A673 (cell line): Measurements from ENCODE around the gene ANKRD53. TPM values are rescaled to one million over a fixed set of nuclear protein-coding genes. Genes with fewer than 3 reads are reported as not detected.

Experiments used
- total RNA-seq: library from RNA; stranded (reverse); gene quantifications from 2 replicates; pipeline ENCODE4 v1.2.3, GENCODE V29; 2021

Gene ANKRD53
- total RNA-seq, 1 experiment from 2014 or later: 0.64 TPM

Other genes with a start within 250 kb of the ANKRD53 start
- gene ADD2, start 210.4 kb upstream of the ANKRD53 start, total RNA-seq: 5.6 and 6.6 TPM in 2 replicates
- gene FIGLA, start 188.0 kb upstream of the ANKRD53 start, total RNA-seq: not detected in 2 replicates
- gene CLEC4F, start 158.0 kb upstream of the ANKRD53 start, total RNA-seq: 0.67 and 1.1 TPM in 2 replicates
- gene CD207, start 142.8 kb upstream of the ANKRD53 start, total RNA-seq: 1.1 and 2.4 TPM in 2 replicates
- 8.2 and 11.6 TPM in 2 replicates for gene VAX2, start 78.1 kb upstream of the ANKRD53 start, total RNA-seq
- gene ATP6V1B1, start 42.7 kb upstream of the ANKRD53 start, total RNA-seq: 6.4 and 6.5 TPM in 2 replicates
- gene TEX261, start 16.2 kb downstream of the ANKRD53 start, total RNA-seq: 52.6 and 60.9 TPM in 2 replicates
- 64.2 and 64.4 TPM in 2 replicates for gene NAGK, start 90.0 kb downstream of the ANKRD53 start, total RNA-seq
- 11.2 and 11.8 TPM in 2 replicates for gene MCEE, start 151.6 kb downstream of the ANKRD53 start, total RNA-seq
- gene MPHOSPH10, start 152.0 kb downstream of the ANKRD53 start, total RNA-seq: 56.4 and 66.3 TPM in 2 replicates
- gene PAIP2B, start 248.5 kb downstream of the ANKRD53 start, total RNA-seq: 1.1 and 2.3 TPM in 2 replicates